ENCODE measurements around the gene FOXP1.

Gene FOXP1

GRCh38 chr3:71307991-71308697, 275.4 kb downstream of the FOXP1 start:
- no peak for TF ChIP-seq CTCF (IDR thresholded peaks at IDR 0.05; ENCODE audit: low read depth, low read length)
- Histone ChIP-seq H3K9me3 (ENCODE audit: severe bottlenecking) (no peaks in the 10 kb centered on the region), H3K27me3 (ENCODE audit: insufficient read depth, low read depth, severe bottlenecking) (no peaks in the 10 kb centered on the region), H3K36me3 (no peaks in the 10 kb centered on the region), H3K4me3 (ENCODE audit: low read depth, low read length) (no peak overlapping the region), H3K27ac (no peak overlapping the region)
- no peak for DNase-seq

DNA sequence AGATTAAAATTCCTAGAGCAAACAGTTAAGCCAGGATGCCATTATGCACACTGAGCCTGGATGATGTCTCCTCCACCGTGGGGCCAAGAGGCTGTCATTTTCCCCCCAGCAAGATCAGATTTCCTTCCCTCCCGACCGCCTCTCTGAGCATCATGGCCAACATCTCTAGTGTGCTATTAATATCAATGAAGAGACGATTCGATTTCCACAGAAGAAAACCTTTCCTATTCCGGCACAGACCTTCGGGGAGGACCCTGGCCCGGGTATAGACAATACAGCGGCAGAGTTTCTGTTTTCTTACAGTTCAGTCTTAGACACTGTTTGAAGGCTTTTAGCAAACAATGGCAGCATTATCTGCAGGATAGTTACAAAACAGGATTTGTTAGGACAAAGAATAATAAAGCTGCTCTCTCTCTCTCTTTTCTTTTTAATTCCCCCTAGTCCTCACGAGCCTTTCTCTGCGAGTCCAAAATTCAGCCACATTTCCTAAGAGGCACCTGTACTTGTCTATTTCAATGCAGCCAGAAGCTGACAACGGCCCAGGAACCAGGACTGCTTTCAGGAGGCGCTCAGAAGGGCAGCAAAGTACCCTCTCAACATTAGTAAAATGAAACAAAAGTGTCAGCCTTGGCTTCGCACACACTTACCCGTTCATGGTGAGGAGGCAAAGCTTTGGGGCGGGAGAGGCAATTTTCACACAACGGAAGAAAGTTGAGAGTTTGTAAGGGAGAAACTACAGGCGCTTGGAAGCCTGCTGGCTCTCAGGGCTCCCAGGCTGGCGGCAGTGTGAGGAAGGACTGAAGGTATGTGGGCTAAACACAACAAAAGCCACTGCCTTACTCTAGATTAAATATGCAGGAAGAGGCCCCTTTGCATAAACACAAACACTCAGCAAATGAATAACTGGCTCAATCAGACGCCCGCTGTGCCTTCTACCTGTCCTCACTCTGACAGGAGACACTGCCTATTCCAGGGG, 278.0 kb downstream of the FOXP1 start:
- Histone ChIP-seq H3K27me3 (ENCODE audit: insufficient read depth, low read depth, severe bottlenecking) (no peaks in the 10 kb centered on the region), H3K36me3 (no peaks in the 10 kb centered on the region), H3K4me3 (ENCODE audit: low read depth, low read length) (no peak overlapping the region), H3K9me3 (ENCODE audit: severe bottlenecking) (no peaks in the 10 kb centered on the region), H3K27ac (no peak overlapping the region)
- no peak for DNase-seq
- TF ChIP-seq CTCF (IDR thresholded peaks at IDR 0.05; ENCODE audit: low read depth, low read length): no peak

DNA sequence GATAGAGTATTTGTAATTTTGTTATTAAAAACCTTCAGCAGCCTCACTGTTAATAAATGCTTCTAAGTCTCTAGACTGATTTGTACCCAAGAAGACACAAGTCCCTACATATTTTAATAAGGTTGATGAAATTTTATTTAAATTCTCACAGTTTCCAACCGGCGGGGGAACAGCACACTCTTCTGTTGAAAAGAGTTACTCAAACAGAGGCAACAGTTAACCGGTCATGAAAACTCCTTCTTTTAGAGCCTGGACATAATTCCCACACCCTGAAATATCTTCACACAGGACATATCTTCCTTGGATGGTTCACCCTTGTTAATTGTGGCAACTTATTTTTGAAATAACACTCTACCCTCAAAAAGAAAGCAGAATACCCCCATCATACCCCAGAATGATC, 278.8 kb downstream of the FOXP1 start:
- no peaks in the 10 kb centered on the region for H3K9me3 ChIP-seq (ENCODE audit: severe bottlenecking)
- TF ChIP-seq CTCF (IDR thresholded peaks at IDR 0.05; ENCODE audit: low read depth, low read length): no peak
- DNase-seq: no peak
- no peaks in the 10 kb centered on the region for H3K36me3 ChIP-seq
- H3K27me3 ChIP-seq (ENCODE audit: insufficient read depth, low read depth, severe bottlenecking): no peaks in the 10 kb centered on the region
- H3K27ac ChIP-seq: no peak overlapping the region
- H3K4me3 ChIP-seq (ENCODE audit: low read depth, low read length): no peak overlapping the region

DNA sequence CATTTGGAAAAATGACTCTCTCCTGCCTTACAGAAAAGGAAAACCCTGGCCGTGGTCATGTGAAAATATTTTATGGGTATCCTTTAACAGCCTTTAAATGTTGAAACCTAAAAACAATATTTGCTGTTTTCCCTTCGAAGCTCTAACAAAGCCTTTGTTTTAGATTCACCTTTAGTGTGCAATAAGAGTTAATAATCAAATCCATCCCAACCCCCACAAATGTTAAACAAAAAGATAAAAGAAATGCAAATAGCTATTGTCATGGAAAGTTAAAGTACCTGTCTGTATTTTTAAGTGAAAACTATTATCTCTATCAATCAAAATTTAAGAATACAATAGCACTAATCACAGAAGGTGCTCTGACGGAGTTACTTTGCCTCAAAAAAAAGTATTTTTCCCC, 279.3 kb downstream of the FOXP1 start:
- no peak overlapping the region for H3K27ac ChIP-seq

DNA sequence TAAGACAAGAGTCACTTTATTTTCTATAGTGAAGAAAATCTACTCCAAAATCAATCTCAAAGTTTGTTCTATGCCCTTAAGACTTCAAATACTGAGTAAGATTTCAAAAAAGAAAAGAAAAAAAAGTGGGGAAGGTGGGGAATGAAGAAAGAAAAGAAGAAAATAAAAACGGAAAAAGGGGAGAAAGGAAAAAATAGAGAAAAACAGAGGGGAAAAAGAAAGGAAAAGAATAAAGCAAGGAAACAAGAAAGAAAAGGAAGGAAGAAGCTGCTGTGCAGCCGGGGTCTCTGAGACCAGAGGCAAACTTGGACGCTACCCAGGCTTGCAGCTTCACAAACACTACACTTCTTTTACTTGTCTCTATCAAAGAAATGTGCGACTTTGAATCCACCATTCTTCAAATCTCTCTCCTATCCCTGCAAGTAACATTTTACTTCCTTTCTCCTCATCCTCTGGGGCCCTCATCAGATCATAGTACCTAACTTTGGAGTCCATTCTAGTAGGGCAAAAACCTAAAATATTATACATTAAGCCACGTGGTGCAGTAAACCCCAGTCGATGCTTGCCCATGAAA, 279.8 kb downstream of the FOXP1 start:
- Histone ChIP-seq H3K27me3 (ENCODE audit: insufficient read depth, low read depth, severe bottlenecking) (no peaks in the 10 kb centered on the region), H3K4me3 (ENCODE audit: low read depth, low read length) (no peak overlapping the region), H3K9me3 (ENCODE audit: severe bottlenecking) (no peaks in the 10 kb centered on the region), H3K27ac (no peak overlapping the region), H3K36me3 (no peaks in the 10 kb centered on the region)
- no peak for DNase-seq
- TF ChIP-seq CTCF (IDR thresholded peaks at IDR 0.05; ENCODE audit: low read depth, low read length): no peak

More for the DNA sequence above, 279.3 kb downstream of the FOXP1 start:
- H3K4me3 ChIP-seq (ENCODE audit: low read depth, low read length): no peak overlapping the region
- no peak for TF ChIP-seq CTCF (IDR thresholded peaks at IDR 0.05; ENCODE audit: low read depth, low read length)
- no peak for DNase-seq
- no peaks in the 10 kb centered on the region for H3K36me3 ChIP-seq
- H3K27me3 ChIP-seq (ENCODE audit: insufficient read depth, low read depth, severe bottlenecking): no peaks in the 10 kb centered on the region
- H3K9me3 ChIP-seq (ENCODE audit: severe bottlenecking): no peaks in the 10 kb centered on the region

Measured in WERI-Rb-1 (cell line).